ENCODE data around the gene SHC3. TPM values are rescaled to one million over a fixed set of nuclear protein-coding genes. Genes with fewer than 3 reads are reported as not detected.

The SHC3 gene
- total RNA-seq, 1 experiment from 2014 or later: 4.0 TPM

GRCh38 chr9:89122949-89123348 is 55.7 kb downstream of the SHC3 start:
- H3K4me1 Mint-ChIP-seq (ENCODE audit: low read depth, unreplicated experiment): peaks cover 6% of the 10 kb centered on the region
- no peak for DNase-seq
- no TSS peak for BruUV-seq (replicated peaks)
- H3K27me3 Mint-ChIP-seq (ENCODE audit: unreplicated experiment): no peaks in the 10 kb centered on the region
- H3K4me3 Mint-ChIP-seq (ENCODE audit: low read depth, unreplicated experiment): no peak overlapping the region
- no peak overlapping the region for H3K27ac Mint-ChIP-seq (ENCODE audit: unreplicated experiment)
- H3K9me3 Mint-ChIP-seq (ENCODE audit: low read depth, unreplicated experiment): peaks cover 2% of the 10 kb centered on the region
- H3K36me3 Mint-ChIP-seq (ENCODE audit: insufficient read depth, unreplicated experiment): peaks cover 3% of the 10 kb centered on the region
- intact Hi-C loops (cut with micrococcal nuclease; ENCODE audit: unreplicated experiment): no loop called here
- CTCF ChIA-PET: no interaction called here
- TF ChIP-seq CTCF (IDR thresholded peaks at IDR 0.05; ENCODE audit: unreplicated experiment): no peak

GRCh38 chr9:89120704-89121103 is 57.9 kb downstream of the SHC3 start:
- Mint-ChIP-seq H3K27me3 (ENCODE audit: unreplicated experiment) (no peaks in the 10 kb centered on the region), H3K4me3 (ENCODE audit: low read depth, unreplicated experiment) (no peak overlapping the region), H3K27ac (ENCODE audit: unreplicated experiment) (no peak overlapping the region), H3K36me3 (ENCODE audit: insufficient read depth, unreplicated experiment) (peaks cover 6% of the 10 kb centered on the region), H3K4me1 (ENCODE audit: low read depth, unreplicated experiment) (peaks cover 8% of the 10 kb centered on the region), H3K9me3 (ENCODE audit: low read depth, unreplicated experiment) (peaks cover 2% of the 10 kb centered on the region)
- no peak for DNase-seq
- no peak for TF ChIP-seq CTCF (IDR thresholded peaks at IDR 0.05; ENCODE audit: unreplicated experiment)
- intact Hi-C loops (cut with micrococcal nuclease; ENCODE audit: unreplicated experiment): no loop called here
- CTCF ChIA-PET: no interaction called here
- no TSS peak for BruUV-seq (replicated peaks)

GRCh38 chr9:89116805-89117192 is 61.8 kb downstream of the SHC3 start:
- H3K9me3 Mint-ChIP-seq (ENCODE audit: low read depth, unreplicated experiment): peaks cover 2% of the 10 kb centered on the region
- no peak overlapping the region for H3K27ac Mint-ChIP-seq (ENCODE audit: unreplicated experiment)
- CTCF ChIA-PET: no interaction called here
- H3K36me3 Mint-ChIP-seq (ENCODE audit: insufficient read depth, unreplicated experiment): peaks cover 6% of the 10 kb centered on the region
- intact Hi-C loops (cut with micrococcal nuclease; ENCODE audit: unreplicated experiment): no loop called here
- H3K4me3 Mint-ChIP-seq (ENCODE audit: low read depth, unreplicated experiment): no peak overlapping the region
- TF ChIP-seq CTCF (IDR thresholded peaks at IDR 0.05; ENCODE audit: unreplicated experiment): no peak
- H3K27me3 Mint-ChIP-seq (ENCODE audit: unreplicated experiment): no peaks in the 10 kb centered on the region
- BruUV-seq (replicated peaks): no TSS peak
- no peak for DNase-seq
- H3K4me1 Mint-ChIP-seq (ENCODE audit: low read depth, unreplicated experiment): peaks cover 8% of the 10 kb centered on the region

- intact Hi-C loops (cut with micrococcal nuclease; ENCODE audit: unreplicated experiment): no loop called here
- BruUV-seq (replicated peaks): no TSS peak
- Mint-ChIP-seq H3K36me3 (ENCODE audit: insufficient read depth, unreplicated experiment) (peaks cover 6% of the 10 kb centered on the region), H3K27ac (ENCODE audit: unreplicated experiment) (no peak overlapping the region), H3K27me3 (ENCODE audit: unreplicated experiment) (no peaks in the 10 kb centered on the region), H3K4me3 (ENCODE audit: low read depth, unreplicated experiment) (no peak overlapping the region), H3K9me3 (ENCODE audit: low read depth, unreplicated experiment) (peaks cover 2% of the 10 kb centered on the region), H3K4me1 (ENCODE audit: low read depth, unreplicated experiment) (peaks cover 8% of the 10 kb centered on the region)
- CTCF ChIA-PET: no interaction called here
- TF ChIP-seq CTCF (IDR thresholded peaks at IDR 0.05; ENCODE audit: unreplicated experiment): no peak
- DNase-seq: no peak
Observed at GRCh38 chr9:89116064-89116804, 62.4 kb downstream of the SHC3 start.

Data from Calu3 (cell line).